HG03039 (cell line): ENCODE data around the gene BFSP2.
A peak's percentile ranks its signal among the peaks of the same experiment; 100 is the strongest.
"Not testable (repeated sequence)": the region's sequence is repeated elsewhere in the genome, so short reads cannot be mapped to it uniquely, and the experiment has no call there.

ENCODE experiments used
- ATAC-seq: cut with Tn5 transposase; IDR thresholded peaks from one replicate; pipeline ENCODE4 v1.9.1; 2021; ENCODE audit warnings: mild to moderate bottlenecking, moderate library complexity; ENCODE audit not compliant: unreplicated experiment

The BFSP2 gene

GRCh38 chr3:133455281-133455680 is 55.4 kb downstream of the BFSP2 start:
- no peak for ATAC-seq

GRCh38 chr3:133455960-133456359 is 56.1 kb downstream of the BFSP2 start:
- no peak for ATAC-seq

- ATAC-seq = no peak
Observed at GRCh38 chr3:133457025-133457424, 57.2 kb downstream of the BFSP2 start.

GRCh38 chr3:133457465-133458067 is 57.7 kb downstream of the BFSP2 start:
- no peak for ATAC-seq

GRCh38 chr3:133459400-133459799 is 59.5 kb downstream of the BFSP2 start:
- no peak for ATAC-seq

- no peak for ATAC-seq
Observed at GRCh38 chr3:133460809-133461208, 61.0 kb downstream of the BFSP2 start.

GRCh38 chr3:133461291-133461690 is 61.4 kb downstream of the BFSP2 start:
- ATAC-seq = no peak

GRCh38 chr3:133463347-133463860 is 63.5 kb downstream of the BFSP2 start:
- ATAC-seq = no peak

- ATAC-seq = no peak
Observed at GRCh38 chr3:133464573-133464972, 64.7 kb downstream of the BFSP2 start.

GRCh38 chr3:133466531-133467386 is 66.9 kb downstream of the BFSP2 start:
- ATAC-seq = peak; percentile 30

GRCh38 chr3:133467780-133468179 is 67.9 kb downstream of the BFSP2 start:
- ATAC-seq = no peak

- no peak for ATAC-seq
Observed at GRCh38 chr3:133468251-133468721, 68.4 kb downstream of the BFSP2 start.

GRCh38 chr3:133469140-133469731 is 69.4 kb downstream of the BFSP2 start:
- ATAC-seq = no peak

- ATAC-seq = no peak
Observed at GRCh38 chr3:133472242-133472641, 72.4 kb downstream of the BFSP2 start.

GRCh38 chr3:133472889-133473288 is 73.0 kb downstream of the BFSP2 start:
- no peak for ATAC-seq

GRCh38 chr3:133473472-133474191 is 73.8 kb downstream of the BFSP2 start:
- not testable (repeated sequence) for ATAC-seq

- no peak for ATAC-seq
Observed at GRCh38 chr3:133474251-133474801, 74.5 kb downstream of the BFSP2 start.

GRCh38 chr3:133474817-133475216 is 75.0 kb downstream of the BFSP2 start:
- peak; percentile 2 for ATAC-seq

GRCh38 chr3:133475245-133476010 is 75.6 kb downstream of the BFSP2 start:
- ATAC-seq = peak; percentile 61

GRCh38 chr3:133476971-133477375 is 77.1 kb downstream of the BFSP2 start:
- ATAC-seq = no peak
